GM18520 (cell line): ENCODE results near the gene TRAK2.
"Not testable (repeated sequence)": the region's sequence is repeated elsewhere in the genome, so short reads cannot be mapped to it uniquely, and the experiment has no call there.

Source experiments
- ATAC-seq: cut with Tn5 transposase; IDR thresholded peaks from one replicate; pipeline ENCODE4 v1.9.1; 2021; ENCODE audit not compliant: unreplicated experiment

Gene TRAK2

DNA sequence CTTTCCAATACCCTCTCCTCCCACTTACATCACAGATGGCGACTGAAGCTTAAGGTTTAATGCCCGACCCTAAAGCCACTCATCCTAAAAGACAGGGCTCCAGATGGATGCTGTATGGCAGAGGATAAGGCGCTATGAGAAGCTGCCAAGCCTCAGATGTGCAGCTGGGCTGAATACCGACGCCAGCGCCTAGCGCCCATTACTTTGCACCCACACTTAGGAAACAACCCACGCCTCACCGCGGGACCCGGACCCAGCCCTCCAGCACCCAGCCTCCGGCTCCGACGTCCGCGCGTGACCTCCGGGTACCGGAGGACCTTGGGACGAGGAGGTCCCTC is 335 bp downstream of the TRAK2 start:
- no peak for ATAC-seq

DNA sequence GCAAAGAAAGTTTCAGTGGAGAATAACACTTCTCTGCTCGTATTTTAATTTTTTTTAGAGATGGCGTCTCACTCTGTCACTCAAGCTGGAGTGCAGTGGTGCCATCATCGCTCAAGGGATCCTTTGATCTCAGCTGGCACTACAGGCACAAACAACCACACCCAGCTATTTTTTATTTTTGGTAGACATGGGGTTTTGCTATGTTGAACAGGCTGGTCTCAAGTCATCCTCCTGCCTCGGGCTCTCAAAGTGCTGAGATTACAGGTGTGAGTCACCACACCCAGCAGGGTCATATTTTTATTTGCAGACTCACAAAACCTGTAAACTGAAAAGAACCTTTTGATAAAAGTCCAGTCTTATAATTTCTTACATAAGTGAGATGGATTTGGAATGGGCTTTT is 2.6 kb downstream of the TRAK2 start:
- ATAC-seq = no peak

DNA sequence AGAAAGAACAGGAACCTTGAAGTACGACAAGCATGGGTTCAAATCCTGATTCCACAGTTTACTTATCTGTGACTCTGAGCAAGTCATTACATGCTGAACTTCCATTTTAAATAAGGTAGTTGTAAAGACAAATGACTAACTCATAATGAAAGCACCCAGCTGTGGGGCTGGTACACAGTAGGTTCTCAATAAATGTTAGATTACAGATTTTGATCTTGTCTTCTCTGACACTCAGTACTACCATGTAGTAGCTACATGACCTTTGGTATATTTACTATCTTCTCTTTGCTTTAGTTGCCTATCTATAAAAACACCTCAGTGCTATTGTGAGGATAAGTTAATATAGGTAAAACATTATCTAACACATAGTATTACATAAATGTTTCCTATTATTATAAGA is 3.2 kb downstream of the TRAK2 start:
- ATAC-seq = no peak

GRCh38 chr2:201447086-201447485 is 4.2 kb downstream of the TRAK2 start:
- no peak for ATAC-seq

GRCh38 chr2:201444746-201445465 is 6.4 kb downstream of the TRAK2 start:
- no peak for ATAC-seq

DNA sequence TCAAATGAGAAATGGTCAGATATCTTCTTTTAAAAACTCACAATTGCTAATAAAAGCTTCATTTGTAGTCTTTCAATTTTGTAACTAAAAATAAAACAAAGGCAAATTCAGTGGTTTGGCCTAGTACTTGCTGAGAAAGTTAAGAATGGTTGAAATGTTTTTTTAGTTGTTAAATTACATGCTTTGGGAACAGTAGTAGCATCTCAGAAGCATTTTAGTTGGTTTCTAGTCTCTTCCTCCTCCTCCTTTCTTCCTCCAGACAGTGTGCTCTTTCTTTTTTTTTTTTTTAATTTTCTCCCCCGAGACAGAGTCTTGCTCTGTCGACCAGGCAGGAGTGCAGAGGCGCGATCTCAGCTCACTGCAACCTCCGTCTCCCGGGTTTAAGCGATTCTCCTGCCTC is 9.8 kb downstream of the TRAK2 start:
- no peak for ATAC-seq

DNA sequence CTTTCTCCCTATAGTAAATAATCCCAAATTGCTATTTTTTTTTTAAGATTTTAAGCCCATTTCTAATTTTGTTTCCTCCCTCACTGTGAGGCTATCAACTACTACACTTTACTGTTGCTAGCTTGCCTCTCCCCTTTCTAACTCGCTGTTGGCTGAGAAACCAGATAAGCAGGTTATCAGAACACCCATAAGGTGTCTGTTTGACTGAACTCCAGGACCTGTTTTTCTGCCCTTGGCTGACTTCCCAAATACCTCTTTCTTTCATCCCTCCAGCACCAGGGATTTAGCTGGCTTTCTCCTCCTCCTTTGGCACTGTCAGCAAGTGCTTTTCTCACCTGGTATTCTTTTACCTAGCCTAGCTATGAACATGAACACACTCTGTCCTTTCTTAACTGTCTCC is 11.1 kb downstream of the TRAK2 start:
- no peak for ATAC-seq

DNA sequence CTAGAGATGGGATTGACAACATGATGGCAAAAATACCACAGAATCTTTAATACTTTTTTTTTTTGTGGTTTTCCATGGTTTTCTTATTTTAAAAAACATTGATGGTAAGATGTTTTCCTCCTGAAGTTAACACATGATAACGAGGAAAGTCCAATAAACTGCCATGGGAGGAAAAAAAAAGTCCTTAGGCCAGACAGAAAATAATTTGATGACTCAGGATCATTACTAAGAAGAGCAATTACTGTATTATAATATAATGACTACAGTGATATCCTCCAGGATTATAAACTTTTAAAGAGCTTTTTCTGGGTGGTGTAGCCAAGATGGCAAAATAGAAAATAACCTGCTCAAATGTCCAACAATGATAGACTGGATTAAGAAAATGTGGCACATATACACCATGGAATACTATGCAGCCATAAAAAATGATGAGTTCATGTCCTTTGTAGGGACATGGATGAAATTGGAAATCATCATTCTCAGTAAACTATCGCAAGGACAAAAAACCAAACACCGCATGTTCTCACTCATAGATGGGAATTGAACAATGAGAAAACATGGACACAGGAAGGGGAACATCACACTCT is 11.8 kb downstream of the TRAK2 start:
- ATAC-seq = not testable (repeated sequence)

GRCh38 chr2:201436141-201436540 is 15.1 kb downstream of the TRAK2 start:
- no peak for ATAC-seq

DNA sequence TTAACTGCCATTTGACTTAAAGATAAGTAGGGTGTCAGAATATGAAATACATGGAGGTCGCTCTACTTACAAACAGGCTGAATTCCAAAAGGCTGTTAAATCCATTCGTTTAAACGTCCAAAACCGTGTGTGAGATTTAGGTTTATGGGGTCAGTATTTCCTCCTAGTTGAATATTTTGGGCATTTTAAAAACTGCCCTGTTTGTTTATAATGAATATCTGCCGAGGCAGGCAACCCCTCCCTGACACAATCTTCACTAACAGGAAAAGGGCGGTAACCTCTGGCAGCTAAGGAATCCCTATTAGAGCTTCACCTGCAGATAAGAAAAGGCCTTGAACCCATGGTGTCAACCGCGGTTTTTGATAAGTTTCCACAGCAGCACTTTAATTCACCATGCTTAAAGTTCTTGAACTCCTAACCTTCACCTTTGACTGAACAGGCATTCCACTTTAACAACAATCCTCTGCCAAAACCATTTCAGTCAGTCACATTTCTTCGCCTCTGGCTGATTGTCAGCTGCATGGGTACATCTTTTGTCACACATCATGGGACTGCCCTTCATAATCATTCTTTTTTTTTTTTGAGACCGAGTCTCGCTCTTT is 17.8 kb downstream of the TRAK2 start:
- ATAC-seq = no peak

DNA sequence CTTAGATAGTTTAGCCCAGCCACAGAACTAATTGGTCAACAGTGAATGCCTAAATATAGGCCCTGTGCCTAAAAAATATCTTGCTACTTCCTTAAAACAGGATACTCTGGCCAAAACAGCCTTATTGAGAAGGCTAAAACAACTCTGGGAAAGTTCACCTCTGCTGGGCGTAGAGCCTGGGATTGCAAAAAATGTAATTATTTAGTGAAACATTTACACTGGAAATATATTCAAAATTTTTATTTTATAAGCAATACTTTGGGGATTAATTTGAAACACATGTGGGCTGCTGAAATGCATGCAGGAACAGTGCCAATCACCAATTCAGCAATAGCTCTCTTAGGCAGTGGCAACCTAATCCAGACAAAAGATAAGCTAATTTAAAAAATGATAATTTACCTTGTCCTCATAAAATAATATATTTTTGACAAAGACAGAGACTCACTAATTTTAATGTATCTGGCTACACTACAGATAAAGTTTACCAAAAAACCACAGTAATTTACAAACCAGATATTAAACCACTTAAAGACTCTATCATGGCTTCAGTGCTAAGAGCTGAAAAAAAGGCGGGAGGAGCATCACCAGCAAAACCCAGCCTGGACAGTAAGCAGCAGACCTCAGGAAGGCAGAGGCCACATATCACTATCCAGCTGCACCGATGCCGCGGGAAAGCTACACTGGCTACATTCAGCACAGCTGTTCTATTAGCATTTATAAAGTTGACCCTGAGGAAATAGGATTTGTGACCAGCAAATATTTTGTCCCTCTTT is 18.5 kb downstream of the TRAK2 start:
- ATAC-seq = no peak

DNA sequence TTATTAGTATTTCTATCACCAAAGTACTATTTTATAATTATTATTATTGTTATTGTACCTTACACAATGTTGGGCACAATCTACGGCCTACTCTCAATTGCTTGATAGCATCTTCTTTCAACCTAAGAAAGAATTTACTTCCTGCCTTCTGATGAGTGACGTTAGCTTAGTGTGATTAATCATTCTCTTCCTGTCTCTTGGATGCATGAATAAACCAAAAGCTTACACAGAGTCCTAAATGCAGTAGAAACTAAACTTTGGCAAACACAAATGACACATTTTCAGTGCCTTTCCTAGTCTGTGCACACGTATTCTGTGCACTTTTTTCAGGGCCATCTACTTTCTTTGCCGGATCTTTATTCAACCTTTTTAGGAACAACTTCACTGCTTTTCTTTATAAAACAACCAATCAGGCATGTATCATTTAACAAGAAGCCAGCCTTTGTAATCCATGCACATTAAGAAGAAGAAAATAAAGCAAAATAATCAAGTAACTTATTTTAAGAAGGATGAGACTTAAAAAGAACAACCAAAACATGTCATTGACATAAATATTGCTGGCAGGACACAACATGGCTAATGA is 19.1 kb downstream of the TRAK2 start:
- ATAC-seq = no peak

DNA sequence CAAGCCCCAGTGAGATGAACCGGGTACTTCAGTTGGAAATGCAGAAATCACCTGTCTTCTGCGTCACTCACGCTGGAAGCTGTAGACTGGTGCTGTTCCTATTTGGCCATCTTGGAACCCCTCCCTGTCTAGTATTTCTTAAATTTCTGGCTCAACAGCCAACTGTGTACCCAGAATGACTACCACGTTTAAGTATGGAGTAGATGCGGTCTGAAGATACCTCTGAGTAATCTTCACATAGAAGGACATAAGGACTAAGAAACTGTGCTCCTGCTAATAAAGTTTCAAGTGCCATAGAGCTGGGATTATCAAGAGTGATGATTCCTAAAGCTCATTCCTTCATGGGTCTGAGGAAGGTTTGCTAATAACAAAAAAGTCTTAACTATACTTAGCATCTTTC is 20.4 kb downstream of the TRAK2 start:
- no peak for ATAC-seq

DNA sequence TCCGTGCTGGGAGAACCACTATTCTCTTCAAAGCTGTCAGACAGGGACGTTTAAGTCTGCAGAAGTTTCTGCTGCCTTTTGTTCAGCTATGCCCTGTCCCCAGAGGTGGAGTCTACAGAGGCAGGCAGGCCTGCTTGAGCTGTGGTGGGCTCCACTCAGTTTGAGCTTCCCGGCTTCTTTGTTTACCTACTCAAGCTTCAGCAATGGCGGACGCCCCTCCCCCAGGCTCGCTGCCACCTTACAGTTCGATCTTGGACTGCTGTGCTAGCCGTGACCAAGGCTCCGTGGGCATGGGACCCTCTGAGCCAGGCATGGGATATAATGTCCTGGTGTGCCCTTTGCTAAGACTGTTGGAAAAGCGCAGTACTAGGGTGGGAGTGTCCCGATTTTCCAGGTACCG is 20.9 kb downstream of the TRAK2 start:
- ATAC-seq = not testable (repeated sequence)

GRCh38 chr2:201429835-201430234 is 21.4 kb downstream of the TRAK2 start:
- not testable (repeated sequence) for ATAC-seq

GRCh38 chr2:201428366-201428765 is 22.9 kb downstream of the TRAK2 start:
- not testable (repeated sequence) for ATAC-seq

- ATAC-seq = no peak
Observed at GRCh38 chr2:201425952-201426351, 25.3 kb downstream of the TRAK2 start.

DNA sequence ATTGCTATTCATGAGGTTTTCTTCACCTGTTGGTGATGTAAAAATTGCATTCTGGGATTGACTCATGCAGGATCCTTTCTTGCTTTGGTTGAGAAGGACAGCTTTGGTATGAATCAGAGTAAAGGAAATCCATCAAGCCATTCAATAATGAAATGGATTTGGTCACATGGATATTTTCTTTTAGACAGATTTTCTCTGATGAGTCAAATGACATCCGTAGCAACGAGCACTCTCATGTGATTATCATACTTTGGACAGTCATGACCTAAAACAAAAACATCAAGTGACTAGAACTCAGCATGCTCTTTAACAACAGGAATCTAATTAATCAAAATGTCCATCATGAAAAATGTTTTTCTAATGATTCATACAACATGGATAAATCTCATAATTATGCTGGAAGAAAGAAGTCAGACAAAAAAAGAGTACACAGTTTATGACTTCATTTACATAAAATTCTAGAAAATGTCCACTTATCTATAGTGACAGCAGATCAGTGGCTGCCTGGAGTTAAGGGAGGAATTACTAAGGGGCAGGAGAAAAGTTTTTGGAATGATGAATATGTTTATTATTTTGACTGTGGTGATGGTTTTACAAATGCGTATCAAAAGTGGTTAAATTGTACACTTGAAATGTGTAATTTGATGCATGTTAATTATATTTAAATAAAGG is 30.7 kb downstream of the TRAK2 start:
- ATAC-seq = no peak

GRCh38 chr2:201419986-201420385 is 31.3 kb downstream of the TRAK2 start:
- ATAC-seq = no peak

GRCh38 chr2:201419057-201419635 is 32.1 kb downstream of the TRAK2 start:
- ATAC-seq = no peak

DNA sequence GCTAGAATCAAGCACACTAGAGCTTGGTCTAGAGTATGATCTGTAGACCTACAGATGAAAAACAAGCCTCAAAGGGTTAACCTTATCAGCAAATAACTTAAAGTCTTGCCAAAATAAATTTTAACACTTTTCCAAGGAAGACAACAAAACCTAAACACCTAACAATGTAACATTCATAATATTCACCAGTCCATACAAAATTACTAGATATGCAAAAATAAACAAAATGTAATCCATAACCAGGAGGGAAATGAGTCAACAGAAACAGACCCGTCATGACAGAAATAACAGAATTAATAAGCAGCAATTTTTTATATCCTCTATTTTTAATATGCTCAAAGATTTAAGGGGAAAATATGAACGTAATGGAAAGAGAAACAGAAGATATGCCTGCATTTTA is 36.1 kb downstream of the TRAK2 start:
- no peak for ATAC-seq
